SKM-1 (cell line): ENCODE results near the gene EHMT1.

ENCODE experiments used
- DNase-seq: peaks from one replicate; lab custom pipeline; 2025; ENCODE audit not compliant: unreplicated experiment; lab: John Stamatoyannopoulos, UW

The EHMT1 gene

DNA sequence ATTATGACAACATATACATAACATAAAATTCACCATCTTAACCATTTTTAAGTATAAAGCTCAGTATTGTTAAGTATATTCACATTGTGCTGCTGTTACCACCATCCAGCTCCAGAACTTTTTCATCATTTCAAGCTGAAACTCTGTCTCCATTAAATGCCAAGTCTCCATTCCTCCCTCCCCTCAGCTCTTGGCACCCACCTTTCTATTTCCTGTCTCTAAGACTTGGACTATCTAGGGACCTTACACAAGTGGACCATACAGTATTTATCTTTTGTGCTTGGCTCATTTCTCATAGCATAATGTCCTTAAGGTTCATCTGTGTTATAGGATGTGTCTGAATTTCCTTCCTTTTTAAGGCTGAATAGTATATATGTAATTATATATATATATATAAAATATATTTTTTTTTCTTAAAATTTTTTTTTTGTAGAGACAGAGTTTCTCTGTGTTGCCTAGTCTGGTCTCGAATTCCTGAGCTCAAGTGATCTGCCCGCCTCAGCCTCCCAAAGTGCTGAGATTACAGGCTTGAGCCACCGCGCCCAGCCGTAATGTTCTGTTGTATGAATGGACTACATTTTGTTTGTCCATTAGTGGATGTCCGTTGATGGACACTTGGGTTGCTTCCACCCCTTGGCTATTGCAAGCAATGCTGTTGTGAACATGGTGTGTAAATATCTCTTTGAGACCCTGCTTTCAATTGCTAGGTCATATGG, 72.3 kb downstream of the EHMT1 start:
- DNase-seq, result no peak

DNA sequence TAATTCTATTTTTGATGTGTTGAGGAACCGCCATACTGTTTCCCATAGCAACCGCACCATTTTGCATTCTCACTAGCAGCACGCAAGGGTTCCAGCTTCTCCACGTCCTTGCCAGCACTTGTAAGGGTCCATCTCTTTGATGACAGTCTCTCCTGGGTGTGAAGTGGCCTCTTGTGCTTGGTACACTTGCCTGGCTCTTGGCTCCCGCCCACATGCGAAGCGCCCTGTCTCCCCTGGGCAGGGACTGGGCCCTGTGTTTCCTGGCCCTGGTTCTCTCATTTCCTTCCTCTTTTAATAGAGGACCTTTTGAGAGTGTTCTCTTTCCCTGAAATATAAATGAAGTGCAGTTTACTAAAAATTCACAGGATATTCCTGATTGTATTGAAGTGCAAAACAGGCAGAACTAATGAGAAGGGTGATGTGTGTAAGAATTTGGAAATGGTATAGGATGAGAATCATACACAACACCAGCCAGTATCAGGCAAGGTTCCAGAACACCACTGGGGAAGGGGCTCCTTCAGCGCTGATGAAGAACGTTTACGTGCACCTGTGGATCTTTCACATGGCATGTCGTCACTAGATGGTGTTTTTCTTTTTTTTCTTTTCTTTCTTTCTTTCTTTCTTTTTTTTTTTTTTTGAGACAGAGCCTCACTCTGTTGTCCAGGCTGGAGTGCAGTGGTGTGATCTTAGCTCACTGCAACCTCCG, 73.0 kb downstream of the EHMT1 start:
- DNase-seq, result peak; percentile 34

DNA sequence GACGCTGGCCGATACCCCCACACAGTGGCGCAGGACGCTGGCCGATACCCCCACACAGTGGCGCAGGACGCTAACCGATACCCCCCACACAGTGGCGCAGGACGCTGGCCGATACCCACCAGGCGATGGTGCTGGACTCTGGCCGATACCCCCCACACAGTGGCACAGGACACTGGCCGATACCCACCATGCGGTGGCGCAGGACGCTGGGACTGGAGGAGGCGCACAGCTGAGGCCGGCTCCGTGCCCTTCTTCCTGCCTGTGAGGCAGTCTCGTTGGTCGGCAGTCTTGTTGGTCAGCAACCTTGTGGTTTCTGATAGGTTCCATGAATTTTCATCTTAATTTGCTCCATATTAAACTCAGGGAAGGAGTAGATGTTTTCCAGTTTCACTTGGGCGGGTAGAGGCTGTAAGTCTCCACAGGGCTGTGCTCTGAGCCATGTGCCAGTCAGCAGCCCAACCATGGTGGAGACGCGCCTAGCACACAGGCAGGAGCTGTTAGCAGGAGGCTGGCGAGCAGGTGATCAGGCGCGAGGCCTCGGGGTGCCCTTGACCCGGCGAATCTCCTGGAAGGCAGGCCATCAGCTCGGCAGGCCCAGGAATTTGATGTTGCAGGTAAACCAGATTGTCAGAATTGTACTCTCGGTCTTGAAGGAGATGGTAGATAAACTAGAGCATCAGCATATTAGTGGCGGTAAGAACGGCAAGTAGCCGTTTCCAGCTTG, 75.6 kb downstream of the EHMT1 start:
- no peak for DNase-seq

DNA sequence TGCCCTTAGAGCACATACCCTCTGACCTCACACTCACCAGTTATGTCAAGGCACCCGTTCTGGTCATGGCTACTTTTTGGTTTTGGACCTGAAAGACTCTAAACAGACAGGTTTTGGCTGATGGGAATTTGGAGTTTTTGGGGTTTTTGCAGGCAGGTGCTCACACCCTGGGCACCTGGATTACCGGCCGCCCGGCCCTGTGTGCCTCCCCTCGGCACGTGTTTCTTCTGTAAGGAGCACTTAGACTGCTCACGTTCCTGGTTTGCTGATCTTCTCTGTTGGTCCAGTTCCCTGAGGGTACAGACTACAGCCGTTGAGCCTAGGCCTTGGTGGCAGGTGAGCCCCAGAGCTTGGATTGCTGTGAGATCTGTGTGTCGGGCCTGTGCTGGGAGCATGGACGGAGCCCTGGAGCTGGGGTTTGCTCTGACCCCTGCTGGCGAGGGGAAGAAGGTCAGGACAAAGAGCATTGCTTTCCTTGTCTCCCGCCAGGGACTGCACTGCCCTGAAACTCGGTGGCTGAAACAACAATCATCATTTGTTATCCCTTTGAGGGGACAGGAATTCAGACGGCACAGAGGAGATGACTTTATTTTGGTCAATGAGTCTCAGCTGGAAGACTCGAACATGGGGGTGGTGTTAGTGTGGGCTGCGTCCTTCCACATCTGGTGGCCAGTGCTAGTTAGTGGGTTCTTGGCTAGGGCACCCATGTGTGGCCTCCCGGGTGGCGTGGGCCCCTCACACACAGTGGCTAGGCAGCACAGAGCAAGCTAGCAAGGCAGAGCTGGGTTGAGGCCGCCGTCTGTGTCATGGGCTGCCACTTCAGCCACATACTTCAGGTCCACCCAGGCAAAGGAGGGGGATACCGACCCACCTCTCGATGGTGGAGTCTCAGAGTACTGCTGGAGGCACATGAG, 76.4 kb downstream of the EHMT1 start:
- no peak for DNase-seq

- no peak for DNase-seq
Measured at GRCh38 chr9:137696136-137696925, 77.5 kb downstream of the EHMT1 start.

DNA sequence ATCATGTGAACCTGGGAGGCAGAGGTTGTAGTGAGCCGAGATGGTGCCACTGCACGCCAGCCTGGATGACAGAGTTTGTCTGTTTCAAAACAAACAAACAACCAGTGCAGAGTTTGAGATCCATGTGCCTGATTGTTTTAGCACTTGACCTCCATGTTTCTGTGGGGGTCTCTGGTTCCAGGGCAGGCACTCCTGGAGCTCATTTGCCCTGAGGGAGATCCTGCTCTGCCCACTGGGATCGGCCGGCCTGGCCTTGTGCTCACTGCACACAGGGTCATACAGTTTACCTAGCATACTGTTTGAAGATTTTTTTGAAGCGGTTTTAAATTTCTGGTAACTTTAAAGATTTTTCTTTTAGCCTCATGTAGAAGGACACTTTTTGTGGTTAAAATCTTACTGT, 78.4 kb downstream of the EHMT1 start:
- DNase-seq, result no peak

GRCh38 chr9:137697832-137698231, 79.0 kb downstream of the EHMT1 start:
- DNase-seq, result no peak

- no peak for DNase-seq
Measured at GRCh38 chr9:137700911-137701310, 82.1 kb downstream of the EHMT1 start.

- no peak for DNase-seq
Measured at GRCh38 chr9:137702615-137703379, 84.0 kb downstream of the EHMT1 start.

DNA sequence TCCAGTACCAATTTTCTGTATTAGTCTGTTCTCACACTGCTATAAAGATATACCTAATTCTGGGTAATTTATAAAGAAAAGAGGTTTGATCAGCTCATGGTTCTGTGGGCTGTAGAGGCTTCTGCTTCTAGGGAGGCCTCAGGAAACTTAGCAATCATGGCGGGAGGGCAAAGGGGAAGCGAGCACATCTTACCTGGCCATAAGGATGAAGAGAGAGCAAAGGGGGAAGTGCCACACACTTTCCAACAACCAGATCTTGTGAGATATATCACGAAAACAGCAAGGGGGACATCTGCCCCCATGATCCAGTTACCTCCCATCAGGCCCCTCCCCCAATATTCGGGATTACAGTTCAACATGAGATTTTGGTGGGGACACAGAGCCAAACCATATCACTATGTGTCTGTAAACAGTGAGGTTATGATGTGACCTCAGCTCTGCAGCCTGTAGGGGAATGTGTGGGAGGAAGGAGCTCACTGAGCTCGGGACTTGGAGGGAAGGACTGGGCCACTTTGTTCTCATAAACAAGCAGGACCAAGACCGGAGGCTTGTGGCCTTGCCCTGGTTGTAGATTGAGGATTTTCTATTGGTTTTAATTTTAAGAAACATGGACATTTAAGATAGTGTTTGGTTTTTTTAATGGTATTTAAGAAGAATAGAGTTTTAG, 85.2 kb downstream of the EHMT1 start:
- no peak for DNase-seq

DNA sequence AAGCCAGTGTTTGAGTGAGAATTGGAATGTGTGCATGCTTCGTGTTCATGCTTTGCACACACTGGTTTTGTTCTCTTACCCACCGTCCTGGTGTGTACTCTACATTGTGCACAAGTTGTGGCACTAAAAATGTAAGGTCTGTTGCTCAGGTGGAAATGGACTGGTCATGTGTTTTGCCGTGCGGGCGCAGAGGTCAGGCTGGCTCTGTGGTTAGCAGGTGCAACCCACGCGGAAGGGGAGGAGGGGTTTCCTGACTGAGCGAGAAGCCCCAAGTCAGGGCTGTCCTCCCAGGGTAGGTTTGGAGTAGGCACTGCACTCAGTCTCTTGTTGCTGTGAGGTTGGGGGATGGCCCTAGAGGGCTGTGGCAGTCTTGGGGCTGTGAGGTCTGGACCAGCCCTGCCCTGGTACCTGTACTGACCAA, 86.6 kb downstream of the EHMT1 start:
- DNase-seq, result no peak

DNA sequence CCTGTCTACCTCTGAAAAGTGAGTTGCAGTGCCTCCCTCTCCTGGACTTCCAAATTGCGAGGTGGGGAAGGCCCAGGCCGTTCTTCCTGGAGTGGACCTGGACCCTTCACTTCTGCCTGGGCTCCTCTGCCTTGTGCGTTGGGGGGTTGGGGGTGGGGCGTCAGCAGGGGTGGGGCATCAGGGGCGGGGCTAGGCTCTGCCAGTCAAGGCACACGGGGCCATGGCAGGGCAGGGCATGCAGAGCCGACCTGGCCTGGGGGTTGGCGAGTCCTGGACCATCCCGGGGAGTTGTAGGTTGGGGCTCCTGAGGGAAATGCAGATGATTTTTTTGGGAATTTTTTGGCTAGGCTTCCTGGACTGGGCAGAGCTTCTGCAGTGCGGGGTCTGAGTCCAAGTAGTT, 87.1 kb downstream of the EHMT1 start:
- DNase-seq, result no peak

- no peak for DNase-seq
Measured at GRCh38 chr9:137707361-137707760, 88.6 kb downstream of the EHMT1 start.

DNA sequence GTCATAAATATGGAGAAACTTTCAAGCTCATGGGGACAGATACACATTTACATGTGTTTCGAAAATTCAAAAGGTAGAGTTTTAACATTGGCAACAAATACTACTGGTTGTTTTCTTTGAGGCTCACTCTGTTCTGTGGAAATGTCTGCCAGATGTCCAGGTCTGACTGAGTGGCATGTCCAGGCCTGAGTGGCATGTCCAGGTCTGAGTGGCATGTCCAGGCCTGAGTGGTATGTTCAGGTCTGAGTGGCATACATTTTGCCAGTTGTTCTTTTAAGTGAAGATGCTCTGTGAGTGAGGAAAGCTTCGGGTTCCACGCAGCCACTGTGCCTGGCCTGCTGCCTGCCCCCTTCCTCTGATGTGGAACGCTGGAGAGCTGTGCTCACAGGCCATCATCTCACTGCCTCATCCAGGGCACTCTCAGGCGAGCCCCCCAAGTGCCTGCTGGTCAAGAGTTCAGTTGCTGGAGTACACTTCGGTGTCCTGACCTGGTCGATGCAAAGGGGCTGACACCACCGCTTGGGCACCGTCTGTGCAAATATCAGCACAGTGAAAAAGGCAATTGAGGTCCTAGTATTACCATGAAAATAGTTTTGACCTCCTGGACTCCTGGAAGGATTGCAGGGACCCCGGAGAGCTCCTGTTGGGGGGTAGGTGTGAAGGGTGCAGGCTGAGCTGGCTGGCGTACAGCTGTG, 89.9 kb downstream of the EHMT1 start:
- no peak for DNase-seq

DNA sequence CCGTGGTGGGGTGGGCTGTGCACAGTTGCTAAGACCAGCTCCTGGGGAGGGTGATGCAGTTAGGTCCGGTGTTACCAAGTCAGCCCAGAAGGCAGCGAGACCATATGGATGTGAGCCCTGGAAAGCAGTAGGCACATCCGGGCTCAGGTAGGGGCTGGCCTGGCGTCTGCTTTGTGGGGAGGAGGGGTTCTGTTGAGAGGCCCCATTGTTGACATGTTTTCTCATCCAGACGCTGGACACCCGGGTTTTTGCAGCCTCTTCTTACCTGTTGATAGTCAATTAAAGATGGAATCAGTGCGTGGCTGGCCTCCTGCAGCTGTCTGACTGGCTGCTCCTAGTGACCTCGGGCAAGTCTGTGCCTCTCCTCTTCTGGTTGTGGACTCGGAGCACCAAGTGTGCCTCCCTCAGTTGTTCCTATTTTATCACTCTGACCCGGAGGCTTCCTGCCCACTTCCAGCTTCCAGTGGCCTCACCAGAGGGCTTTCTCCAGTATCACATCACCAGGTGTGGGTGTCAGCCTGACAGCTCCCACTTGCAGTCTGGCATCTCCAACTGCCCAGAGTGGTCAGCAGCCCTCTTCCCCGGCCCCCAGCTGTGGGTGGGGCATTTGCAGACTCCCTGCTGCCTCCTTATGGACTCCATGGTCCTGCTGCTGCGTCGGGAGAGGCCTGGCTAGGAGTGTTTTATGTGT, 90.8 kb downstream of the EHMT1 start:
- no peak for DNase-seq

- DNase-seq, result no peak
Measured at GRCh38 chr9:137710704-137711103, 91.9 kb downstream of the EHMT1 start.

DNA sequence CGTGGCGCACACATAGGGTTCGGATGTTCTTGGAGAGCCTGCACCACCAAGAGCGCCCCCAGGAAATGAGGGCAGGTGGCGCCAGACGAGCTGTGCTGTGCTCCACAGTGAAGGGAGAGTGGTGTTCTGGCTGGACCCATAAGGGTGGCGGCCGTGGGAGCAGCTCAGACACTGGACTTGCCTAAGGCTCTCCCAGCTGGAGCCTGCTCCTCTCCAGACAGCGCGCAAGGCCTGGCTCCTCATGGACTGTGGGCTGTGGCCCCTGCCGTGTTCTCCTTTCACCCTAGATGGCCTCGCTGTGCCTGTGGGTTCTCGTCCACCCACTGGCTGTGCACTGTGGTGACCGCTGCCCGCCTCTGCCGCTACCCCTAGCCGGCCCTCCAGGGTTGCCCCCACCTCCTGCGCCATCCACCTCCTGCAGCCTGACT, 92.9 kb downstream of the EHMT1 start:
- DNase-seq, result no peak

DNA sequence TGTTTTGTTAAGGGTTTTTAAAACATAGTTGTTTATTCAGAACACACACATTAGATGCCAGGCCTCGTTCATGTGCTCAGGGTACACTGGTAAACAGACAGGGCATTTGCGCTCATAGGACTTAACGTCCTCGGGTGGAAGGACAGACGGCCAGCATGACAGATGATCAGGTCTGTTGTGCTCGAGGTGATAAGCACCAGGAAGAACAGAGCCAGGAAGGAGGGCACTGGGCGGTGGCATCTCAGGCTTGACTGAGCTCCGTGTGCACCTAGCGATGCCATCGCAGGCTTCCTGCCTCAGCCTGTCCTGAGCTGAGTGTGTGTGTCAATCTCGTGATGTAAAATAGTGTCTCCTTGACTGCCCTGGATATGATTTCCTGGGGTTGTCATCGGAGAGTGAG, 96.5 kb downstream of the EHMT1 start:
- no peak for DNase-seq
